Uterus (tissue), 4 donors: ENCODE data around the gene HHIPL1. TPM values are rescaled to one million over a fixed set of nuclear protein-coding genes. Genes with fewer than 3 reads are reported as not detected.

Experiments used
- DNase-seq, 2 donors: peaks; one replicate each; pipeline ENCODE4 v3.0.0-alpha.2; 2019 to 2020
- H3K27ac ChIP-seq, 2 donors: fragments of 200-600 bp; sonication (generic); 1 replicate in 1 of 2; 2 replicates in 1 of 2; pipeline ENCODE4 v1.5.1; 2016 to 2018
- H3K27me3 ChIP-seq, 2 donors: fragments of 200-600 bp; sonication (generic); one replicate each; pipeline ENCODE4 v1.5.1; 2018 to 2019; ENCODE audit warnings: control low read depth in 1 of 2
- H3K36me3 ChIP-seq, 2 donors: fragments of 200-600 bp; sonication (generic); one replicate each; pipeline ENCODE4 v1.5.1; 2019; ENCODE audit warnings: control low read depth in 1 of 2
- H3K4me1 ChIP-seq, 2 donors: fragments of 200-600 bp; sonication (generic); one replicate each; pipeline ENCODE4 v1.5.1; 2018 to 2019; ENCODE audit warnings: control low read depth in 1 of 2
- H3K4me3 ChIP-seq, 2 donors: fragments of 200-600 bp; sonication (generic); 1 replicate in 1 of 2; 2 replicates in 1 of 2; pipeline ENCODE4 v1.5.1; 2018 to 2019; ENCODE audit warnings: mild to moderate bottlenecking in 1 of 2
- H3K9me3 ChIP-seq, 2 donors: fragments of 200-600 bp; sonication (generic); one replicate each; pipeline ENCODE4 v1.5.1; 2019; ENCODE audit warnings: control low read depth in 1 of 2
- POLR2A ChIP-seq, 2 donors: fragments of 450-650 bp; IDR thresholded peaks; one replicate each; pipeline ENCODE4 v1.6.1; 2016; ENCODE audit warnings: antibody characterized with exemption in 2 of 2, mild to moderate bottlenecking in 1 of 2, moderate library complexity in 1 of 2
- intact Hi-C: fragments of 100-400 bp; cut with DNase I; formaldehyde crosslinking; loops from one replicate; pipeline ENCODE4 v1.15.1; 2023; ENCODE audit warnings: low total_unique reads
- total RNA-seq, 4 donors: library from RNA; depleted of rRNA in 3 of 4; stranded (reverse); fragments of >200 nt in 3 of 4; gene quantifications; one replicate each; pipeline versions ENCODE4 v1.1.0 to v1.2.4, GENCODE V29; 2014 to 2023
- TF ChIP-seq, protein P1 (sequence below), 4 experiments: fragments of 200-600 bp in 2 of 4; fragments of 450-650 bp in 2 of 4; sonication (generic) in 2 of 4; IDR thresholded peaks; one replicate each; pipeline ENCODE4 v1.5.1; 2016 to 2019; ENCODE audit warnings: antibody characterized with exemption in 4 of 4, mild to moderate bottlenecking in 2 of 4, moderate library complexity in 1 of 4
- donor health status: DM: yes; HTN: yes; CAD: no.

The HHIPL1 gene
- total RNA-seq, 4 donors from 2014 or later: under 0.01 to 8.2 (median 3.0) TPM

DNA sequence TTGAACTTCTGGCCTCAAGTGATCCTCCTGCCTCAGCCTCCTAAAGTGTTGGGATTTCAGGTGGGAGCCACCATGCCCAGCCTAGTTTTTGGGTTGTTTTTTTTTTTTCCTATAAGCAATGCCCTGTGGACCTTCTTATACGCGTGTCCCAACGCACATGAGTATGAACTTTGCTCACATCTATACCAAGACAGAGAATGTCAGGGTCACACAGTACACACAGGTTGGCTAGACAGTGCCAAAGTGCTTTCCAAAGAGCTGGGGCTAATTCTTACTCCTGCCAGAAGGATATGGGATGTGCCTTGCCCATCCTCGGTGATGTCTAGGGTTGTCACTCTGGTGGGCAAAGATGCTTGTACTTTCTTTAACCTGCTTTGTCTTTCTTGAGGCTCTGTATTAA, 33.3 kb upstream of the HHIPL1 start:
- TF ChIP-seq, protein P1, sequence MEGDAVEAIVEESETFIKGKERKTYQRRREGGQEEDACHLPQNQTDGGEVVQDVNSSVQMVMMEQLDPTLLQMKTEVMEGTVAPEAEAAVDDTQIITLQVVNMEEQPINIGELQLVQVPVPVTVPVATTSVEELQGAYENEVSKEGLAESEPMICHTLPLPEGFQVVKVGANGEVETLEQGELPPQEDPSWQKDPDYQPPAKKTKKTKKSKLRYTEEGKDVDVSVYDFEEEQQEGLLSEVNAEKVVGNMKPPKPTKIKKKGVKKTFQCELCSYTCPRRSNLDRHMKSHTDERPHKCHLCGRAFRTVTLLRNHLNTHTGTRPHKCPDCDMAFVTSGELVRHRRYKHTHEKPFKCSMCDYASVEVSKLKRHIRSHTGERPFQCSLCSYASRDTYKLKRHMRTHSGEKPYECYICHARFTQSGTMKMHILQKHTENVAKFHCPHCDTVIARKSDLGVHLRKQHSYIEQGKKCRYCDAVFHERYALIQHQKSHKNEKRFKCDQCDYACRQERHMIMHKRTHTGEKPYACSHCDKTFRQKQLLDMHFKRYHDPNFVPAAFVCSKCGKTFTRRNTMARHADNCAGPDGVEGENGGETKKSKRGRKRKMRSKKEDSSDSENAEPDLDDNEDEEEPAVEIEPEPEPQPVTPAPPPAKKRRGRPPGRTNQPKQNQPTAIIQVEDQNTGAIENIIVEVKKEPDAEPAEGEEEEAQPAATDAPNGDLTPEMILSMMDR (IDR thresholded peaks at IDR 0.05): no peak
- TF ChIP-seq POLR2A (IDR thresholded peaks at IDR 0.05): no peak
- no peaks in the 10 kb centered on the region for H3K36me3 ChIP-seq
- no peaks in the 10 kb centered on the region for H3K4me1 ChIP-seq
- no peak overlapping the region for H3K4me3 ChIP-seq
- no peak for DNase-seq
- H3K27me3 ChIP-seq: no peaks in the 10 kb centered on the region
- H3K27ac ChIP-seq: no peak overlapping the region
- no peaks in the 10 kb centered on the region for H3K9me3 ChIP-seq
- intact Hi-C loops: no loop called here

DNA sequence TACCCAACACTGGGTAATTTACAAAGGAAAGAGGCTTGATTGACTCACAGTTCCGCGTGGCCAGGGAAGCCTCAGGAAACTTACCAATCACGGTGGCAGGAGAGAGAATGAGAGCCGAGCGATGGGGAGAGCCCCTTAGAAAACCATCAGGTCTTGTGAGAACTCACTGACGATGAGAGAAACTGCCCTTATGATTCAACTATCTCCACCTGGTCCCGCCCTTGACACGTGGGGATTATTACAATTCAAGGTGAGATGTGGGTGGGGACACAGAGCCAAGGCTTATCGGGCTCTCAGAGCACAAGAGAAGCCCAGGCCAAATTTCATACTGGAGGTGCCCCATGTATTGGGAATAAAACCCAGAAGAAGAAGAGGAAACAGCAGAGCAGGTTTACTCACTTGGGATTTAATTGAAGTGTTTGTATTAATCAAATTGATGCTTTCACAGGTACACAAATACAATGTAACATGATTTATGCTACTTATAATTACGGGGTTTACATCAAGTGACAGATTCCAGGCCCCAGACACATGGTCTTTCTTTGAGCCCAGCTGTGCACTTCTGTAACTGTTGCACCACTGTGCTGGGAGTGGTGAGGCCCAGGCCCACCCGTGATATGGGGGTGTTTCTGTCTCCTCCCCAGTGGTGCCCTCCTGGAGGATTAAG, 32.7 kb upstream of the HHIPL1 start:
- no peak overlapping the region for H3K4me3 ChIP-seq
- no peak for TF ChIP-seq POLR2A (IDR thresholded peaks at IDR 0.05)
- TF ChIP-seq, protein P1 (IDR thresholded peaks at IDR 0.05): no peak
- no peak for DNase-seq
- H3K9me3 ChIP-seq: no peaks in the 10 kb centered on the region
- no peaks in the 10 kb centered on the region for H3K4me1 ChIP-seq
- H3K36me3 ChIP-seq: no peaks in the 10 kb centered on the region
- no peaks in the 10 kb centered on the region for H3K27me3 ChIP-seq
- H3K27ac ChIP-seq: no peak overlapping the region
- intact Hi-C loops: no loop called here

GRCh38 chr14:99612738-99613330, 32.1 kb upstream of the HHIPL1 start:
- no peak overlapping the region for H3K27ac ChIP-seq
- DNase-seq: no peak
- intact Hi-C loops: no loop called here
- H3K36me3 ChIP-seq: no peaks in the 10 kb centered on the region
- no peaks in the 10 kb centered on the region for H3K9me3 ChIP-seq
- H3K4me1 ChIP-seq: no peaks in the 10 kb centered on the region
- TF ChIP-seq POLR2A (IDR thresholded peaks at IDR 0.05): no peak
- TF ChIP-seq, protein P1 (IDR thresholded peaks at IDR 0.05): no peak
- no peak overlapping the region for H3K4me3 ChIP-seq
- H3K27me3 ChIP-seq: no peaks in the 10 kb centered on the region

DNA sequence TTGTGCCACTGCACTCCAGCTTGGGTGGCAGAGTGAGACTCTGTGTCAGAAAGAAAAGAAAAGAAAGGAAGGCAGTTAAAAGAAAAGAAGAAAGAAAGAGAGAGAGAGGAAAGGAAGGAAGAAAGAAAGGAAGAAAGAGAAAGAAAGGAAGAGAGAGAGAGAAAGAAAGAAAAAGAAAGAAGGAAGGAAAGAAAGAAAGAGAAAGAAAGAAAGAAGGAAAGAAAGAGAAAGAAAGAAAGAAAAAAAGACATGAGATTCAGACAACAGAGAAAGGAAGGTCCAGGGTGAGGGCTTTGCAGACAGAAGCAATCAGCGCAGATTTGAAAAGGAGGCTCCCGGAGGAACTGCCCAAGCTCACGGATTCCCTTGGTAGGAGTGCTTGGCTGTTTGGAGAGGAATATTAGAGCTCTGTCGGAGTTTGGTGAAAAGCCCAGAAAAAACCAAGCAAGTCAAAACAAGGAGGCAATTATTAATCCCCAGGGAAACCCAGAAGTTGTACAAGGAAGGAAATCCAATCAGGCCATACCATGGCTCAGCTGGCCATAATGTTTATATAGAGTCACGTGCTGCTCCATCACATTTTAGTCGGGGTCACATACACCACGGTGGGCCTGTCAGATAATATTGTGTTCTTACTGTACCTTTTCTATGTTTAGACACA, 29.3 kb upstream of the HHIPL1 start:
- no peaks in the 10 kb centered on the region for H3K36me3 ChIP-seq
- no peaks in the 10 kb centered on the region for H3K9me3 ChIP-seq
- H3K27me3 ChIP-seq: no peaks in the 10 kb centered on the region
- H3K4me3 ChIP-seq: no peak overlapping the region
- intact Hi-C loops: no loop called here
- H3K27ac ChIP-seq: peak overlapping the region in 1 of 2 donors; percentile 25
- no peak for DNase-seq
- H3K4me1 ChIP-seq: no peaks in the 10 kb centered on the region
- no peak for TF ChIP-seq POLR2A (IDR thresholded peaks at IDR 0.05)
- TF ChIP-seq, protein P1 (IDR thresholded peaks at IDR 0.05): no peak
